Measurements from ENCODE around the gene ATXN1. TPM values are rescaled to one million over a fixed set of nuclear protein-coding genes. Genes with fewer than 3 reads are reported as not detected.

ATXN1 gene
- total and polyA plus RNA-seq, 2 experiments from 2014 or later, result 4.8 to 9.1 TPM

DNA sequence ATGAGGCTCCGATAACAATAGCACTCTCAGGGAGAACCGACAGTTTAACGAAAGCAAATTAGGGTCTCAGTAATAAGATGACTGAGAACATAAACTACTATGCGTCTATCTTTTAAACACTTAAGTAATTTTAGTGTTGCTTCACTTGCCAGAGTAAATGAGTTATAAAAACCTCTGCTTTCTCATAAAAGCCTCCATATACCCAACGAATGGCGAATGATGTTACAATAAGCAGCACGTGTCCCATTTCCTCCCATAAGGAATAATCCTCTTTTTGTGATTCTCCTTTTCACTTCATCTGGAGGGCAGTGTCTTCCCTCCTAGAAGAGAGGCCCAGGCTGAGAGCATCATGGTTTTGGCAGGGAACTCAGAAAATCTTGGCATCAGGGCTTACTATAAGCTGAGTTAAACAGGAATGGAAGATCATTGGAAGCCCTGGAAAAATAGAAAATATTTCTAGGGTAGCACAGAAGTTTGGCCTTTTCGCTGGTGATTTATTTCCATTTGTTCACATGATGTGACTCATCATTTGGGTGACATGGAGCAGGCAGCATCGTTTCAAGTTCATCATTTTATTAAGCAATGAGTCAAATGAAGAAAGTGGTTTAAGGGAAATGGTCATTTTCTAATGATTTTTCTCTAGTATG, 255.4 kb downstream of the ATXN1 start:
- H3K27me3 ChIP-seq (ENCODE audit: insufficient read depth), result no peaks in the 10 kb centered on the region
- H3K4me1 ChIP-seq (ENCODE audit: insufficient read depth), result no peaks in the 10 kb centered on the region
- no peaks in the 10 kb centered on the region; the same call in 1 of the 2 replicates for H4K20me1 ChIP-seq (replicated peaks; ENCODE audit: insufficient read depth)
- H3K9me3 Mint-ChIP-seq, result no peaks in the 10 kb centered on the region
- H3K27me3 Mint-ChIP-seq (ENCODE audit: insufficient read depth, low read depth, poor library complexity), result peaks cover 6% of the 10 kb centered on the region
- H3K4me1 Mint-ChIP-seq, result peaks cover 6% of the 10 kb centered on the region
- H3K27ac Mint-ChIP-seq, result no peak overlapping the region
- no peaks in the 10 kb centered on the region for H3F3A ChIP-seq (replicated peaks; ENCODE audit: low read depth)
- H3K4me3 Mint-ChIP-seq, result no peak overlapping the region
- no peak overlapping the region for H3K4me2 ChIP-seq
- no peak overlapping the region for H2AFZ ChIP-seq
- H3K36me3 ChIP-seq (ENCODE audit: insufficient read depth), result no peaks in the 10 kb centered on the region
- no peaks in the 10 kb centered on the region for H3K36me3 Mint-ChIP-seq (ENCODE audit: low read depth)
- TF ChIP-seq, protein P1, sequence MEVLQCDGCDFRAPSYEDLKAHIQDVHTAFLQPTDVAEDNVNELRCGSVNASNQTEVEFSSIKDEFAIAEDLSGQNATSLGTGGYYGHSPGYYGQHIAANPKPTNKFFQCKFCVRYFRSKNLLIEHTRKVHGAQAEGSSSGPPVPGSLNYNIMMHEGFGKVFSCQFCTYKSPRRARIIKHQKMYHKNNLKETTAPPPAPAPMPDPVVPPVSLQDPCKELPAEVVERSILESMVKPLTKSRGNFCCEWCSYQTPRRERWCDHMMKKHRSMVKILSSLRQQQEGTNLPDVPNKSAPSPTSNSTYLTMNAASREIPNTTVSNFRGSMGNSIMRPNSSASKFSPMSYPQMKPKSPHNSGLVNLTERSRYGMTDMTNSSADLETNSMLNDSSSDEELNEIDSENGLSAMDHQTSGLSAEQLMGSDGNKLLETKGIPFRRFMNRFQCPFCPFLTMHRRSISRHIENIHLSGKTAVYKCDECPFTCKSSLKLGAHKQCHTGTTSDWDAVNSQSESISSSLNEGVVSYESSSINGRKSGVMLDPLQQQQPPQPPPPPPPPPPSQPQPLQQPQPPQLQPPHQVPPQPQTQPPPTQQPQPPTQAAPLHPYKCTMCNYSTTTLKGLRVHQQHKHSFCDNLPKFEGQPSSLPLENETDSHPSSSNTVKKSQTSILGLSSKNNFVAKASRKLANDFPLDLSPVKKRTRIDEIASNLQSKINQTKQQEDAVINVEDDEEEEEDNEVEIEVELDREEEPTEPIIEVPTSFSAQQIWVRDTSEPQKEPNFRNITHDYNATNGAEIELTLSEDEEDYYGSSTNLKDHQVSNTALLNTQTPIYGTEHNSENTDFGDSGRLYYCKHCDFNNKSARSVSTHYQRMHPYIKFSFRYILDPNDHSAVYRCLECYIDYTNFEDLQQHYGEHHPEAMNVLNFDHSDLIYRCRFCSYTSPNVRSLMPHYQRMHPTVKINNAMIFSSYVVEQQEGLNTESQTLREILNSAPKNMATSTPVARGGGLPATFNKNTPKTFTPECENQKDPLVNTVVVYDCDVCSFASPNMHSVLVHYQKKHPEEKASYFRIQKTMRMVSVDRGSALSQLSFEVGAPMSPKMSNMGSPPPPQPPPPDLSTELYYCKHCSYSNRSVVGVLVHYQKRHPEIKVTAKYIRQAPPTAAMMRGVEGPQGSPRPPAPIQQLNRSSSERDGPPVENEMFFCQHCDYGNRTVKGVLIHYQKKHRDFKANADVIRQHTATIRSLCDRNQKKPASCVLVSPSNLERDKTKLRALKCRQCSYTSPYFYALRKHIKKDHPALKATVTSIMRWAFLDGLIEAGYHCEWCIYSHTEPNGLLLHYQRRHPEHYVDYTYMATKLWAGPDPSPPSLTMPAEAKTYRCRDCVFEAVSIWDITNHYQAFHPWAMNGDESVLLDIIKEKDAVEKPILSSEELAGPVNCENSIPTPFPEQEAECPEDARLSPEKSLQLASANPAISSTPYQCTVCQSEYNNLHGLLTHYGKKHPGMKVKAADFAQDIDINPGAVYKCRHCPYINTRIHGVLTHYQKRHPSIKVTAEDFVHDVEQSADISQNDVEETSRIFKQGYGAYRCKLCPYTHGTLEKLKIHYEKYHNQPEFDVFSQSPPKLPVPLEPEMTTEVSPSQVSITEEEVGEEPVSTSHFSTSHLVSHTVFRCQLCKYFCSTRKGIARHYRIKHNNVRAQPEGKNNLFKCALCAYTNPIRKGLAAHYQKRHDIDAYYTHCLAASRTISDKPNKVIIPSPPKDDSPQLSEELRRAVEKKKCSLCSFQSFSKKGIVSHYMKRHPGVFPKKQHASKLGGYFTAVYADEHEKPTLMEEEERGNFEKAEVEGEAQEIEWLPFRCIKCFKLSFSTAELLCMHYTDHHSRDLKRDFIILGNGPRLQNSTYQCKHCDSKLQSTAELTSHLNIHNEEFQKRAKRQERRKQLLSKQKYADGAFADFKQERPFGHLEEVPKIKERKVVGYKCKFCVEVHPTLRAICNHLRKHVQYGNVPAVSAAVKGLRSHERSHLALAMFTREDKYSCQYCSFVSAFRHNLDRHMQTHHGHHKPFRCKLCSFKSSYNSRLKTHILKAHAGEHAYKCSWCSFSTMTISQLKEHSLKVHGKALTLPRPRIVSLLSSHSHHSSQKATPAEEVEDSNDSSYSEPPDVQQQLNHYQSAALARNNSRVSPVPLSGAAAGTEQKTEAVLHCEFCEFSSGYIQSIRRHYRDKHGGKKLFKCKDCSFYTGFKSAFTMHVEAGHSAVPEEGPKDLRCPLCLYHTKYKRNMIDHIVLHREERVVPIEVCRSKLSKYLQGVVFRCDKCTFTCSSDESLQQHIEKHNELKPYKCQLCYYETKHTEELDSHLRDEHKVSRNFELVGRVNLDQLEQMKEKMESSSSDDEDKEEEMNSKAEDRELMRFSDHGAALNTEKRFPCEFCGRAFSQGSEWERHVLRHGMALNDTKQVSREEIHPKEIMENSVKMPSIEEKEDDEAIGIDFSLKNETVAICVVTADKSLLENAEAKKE (CRISPR knock-in tag; IDR thresholded peaks at IDR 0.05), result no peak
- TF ChIP-seq EZH2phosphoT487 (IDR thresholded peaks at IDR 0.05; ENCODE audit: unreplicated experiment) (no peak), CREB1 (CRISPR knock-in tag; IDR thresholded peaks at IDR 0.05; ENCODE audit: low read depth) (no peak), POLR2AphosphoS5 (IDR thresholded peaks at IDR 0.05; ENCODE audit: low read depth) (no peak), ZNF114 (CRISPR knock-in tag; IDR thresholded peaks at IDR 0.05) (no peak), STAT1 (IDR thresholded peaks at IDR 0.05; ENCODE audit: unreplicated experiment) (no peak), NANOG (IDR thresholded peaks at IDR 0.05; ENCODE audit: borderline replicate concordance) (no peak), EZH2 (IDR thresholded peaks at IDR 0.05; ENCODE audit: low read depth, unreplicated experiment) (no peak), JUNB (IDR thresholded peaks at IDR 0.05; ENCODE audit: unreplicated experiment) (no peak), ZNF331 (CRISPR knock-in tag; IDR thresholded peaks at IDR 0.05; ENCODE audit: low read depth) (no peak)
- TF ChIP-seq, protein P2, sequence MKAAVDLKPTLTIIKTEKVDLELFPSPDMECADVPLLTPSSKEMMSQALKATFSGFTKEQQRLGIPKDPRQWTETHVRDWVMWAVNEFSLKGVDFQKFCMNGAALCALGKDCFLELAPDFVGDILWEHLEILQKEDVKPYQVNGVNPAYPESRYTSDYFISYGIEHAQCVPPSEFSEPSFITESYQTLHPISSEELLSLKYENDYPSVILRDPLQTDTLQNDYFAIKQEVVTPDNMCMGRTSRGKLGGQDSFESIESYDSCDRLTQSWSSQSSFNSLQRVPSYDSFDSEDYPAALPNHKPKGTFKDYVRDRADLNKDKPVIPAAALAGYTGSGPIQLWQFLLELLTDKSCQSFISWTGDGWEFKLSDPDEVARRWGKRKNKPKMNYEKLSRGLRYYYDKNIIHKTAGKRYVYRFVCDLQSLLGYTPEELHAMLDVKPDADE (IDR thresholded peaks at IDR 0.05), result no peak
- TF ChIP-seq, protein P3, sequence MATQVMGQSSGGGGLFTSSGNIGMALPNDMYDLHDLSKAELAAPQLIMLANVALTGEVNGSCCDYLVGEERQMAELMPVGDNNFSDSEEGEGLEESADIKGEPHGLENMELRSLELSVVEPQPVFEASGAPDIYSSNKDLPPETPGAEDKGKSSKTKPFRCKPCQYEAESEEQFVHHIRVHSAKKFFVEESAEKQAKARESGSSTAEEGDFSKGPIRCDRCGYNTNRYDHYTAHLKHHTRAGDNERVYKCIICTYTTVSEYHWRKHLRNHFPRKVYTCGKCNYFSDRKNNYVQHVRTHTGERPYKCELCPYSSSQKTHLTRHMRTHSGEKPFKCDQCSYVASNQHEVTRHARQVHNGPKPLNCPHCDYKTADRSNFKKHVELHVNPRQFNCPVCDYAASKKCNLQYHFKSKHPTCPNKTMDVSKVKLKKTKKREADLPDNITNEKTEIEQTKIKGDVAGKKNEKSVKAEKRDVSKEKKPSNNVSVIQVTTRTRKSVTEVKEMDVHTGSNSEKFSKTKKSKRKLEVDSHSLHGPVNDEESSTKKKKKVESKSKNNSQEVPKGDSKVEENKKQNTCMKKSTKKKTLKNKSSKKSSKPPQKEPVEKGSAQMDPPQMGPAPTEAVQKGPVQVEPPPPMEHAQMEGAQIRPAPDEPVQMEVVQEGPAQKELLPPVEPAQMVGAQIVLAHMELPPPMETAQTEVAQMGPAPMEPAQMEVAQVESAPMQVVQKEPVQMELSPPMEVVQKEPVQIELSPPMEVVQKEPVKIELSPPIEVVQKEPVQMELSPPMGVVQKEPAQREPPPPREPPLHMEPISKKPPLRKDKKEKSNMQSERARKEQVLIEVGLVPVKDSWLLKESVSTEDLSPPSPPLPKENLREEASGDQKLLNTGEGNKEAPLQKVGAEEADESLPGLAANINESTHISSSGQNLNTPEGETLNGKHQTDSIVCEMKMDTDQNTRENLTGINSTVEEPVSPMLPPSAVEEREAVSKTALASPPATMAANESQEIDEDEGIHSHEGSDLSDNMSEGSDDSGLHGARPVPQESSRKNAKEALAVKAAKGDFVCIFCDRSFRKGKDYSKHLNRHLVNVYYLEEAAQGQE (IDR thresholded peaks at IDR 0.05; ENCODE audit: unreplicated experiment), result no peak
- TF ChIP-seq, protein P4, sequence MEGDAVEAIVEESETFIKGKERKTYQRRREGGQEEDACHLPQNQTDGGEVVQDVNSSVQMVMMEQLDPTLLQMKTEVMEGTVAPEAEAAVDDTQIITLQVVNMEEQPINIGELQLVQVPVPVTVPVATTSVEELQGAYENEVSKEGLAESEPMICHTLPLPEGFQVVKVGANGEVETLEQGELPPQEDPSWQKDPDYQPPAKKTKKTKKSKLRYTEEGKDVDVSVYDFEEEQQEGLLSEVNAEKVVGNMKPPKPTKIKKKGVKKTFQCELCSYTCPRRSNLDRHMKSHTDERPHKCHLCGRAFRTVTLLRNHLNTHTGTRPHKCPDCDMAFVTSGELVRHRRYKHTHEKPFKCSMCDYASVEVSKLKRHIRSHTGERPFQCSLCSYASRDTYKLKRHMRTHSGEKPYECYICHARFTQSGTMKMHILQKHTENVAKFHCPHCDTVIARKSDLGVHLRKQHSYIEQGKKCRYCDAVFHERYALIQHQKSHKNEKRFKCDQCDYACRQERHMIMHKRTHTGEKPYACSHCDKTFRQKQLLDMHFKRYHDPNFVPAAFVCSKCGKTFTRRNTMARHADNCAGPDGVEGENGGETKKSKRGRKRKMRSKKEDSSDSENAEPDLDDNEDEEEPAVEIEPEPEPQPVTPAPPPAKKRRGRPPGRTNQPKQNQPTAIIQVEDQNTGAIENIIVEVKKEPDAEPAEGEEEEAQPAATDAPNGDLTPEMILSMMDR (conservative IDR thresholded peaks at IDR 0.05; ENCODE audit: low read depth in 2 of 2), result no peak
- no peak for ATAC-seq
- no peak overlapping the region for H3K27ac ChIP-seq (ENCODE audit: low read depth)
- H3K4me3 ChIP-seq, result no peak overlapping the region
- H3K9me2 ChIP-seq (ENCODE audit: insufficient read depth), result no peaks in the 10 kb centered on the region
- DNase-seq (ENCODE audit: low spot score), result no peak
- no peaks in the 10 kb centered on the region for H3K79me2 ChIP-seq (replicated peaks; ENCODE audit: insufficient read depth)

Measured in GM23338 (cell line).